HepG2 (cell line): ENCODE data around the gene SRC. TPM values are rescaled to one million over a fixed set of nuclear protein-coding genes. Genes with fewer than 3 reads are reported as not detected.
A peak's percentile ranks its signal among the peaks of the same experiment; 100 is the strongest.

Experiments used
- ATAC-seq: fragments of 200-7000 bp; cut with Tn5 transposase; 3 replicates; pipeline ENCODE4 v1.9.1; 2020; ENCODE audit warnings: mild to moderate bottlenecking, moderate library complexity
- BruUV-seq: library from RNA; stranded (reverse); fragments of 400-500 nt; replicated peaks from 2 replicates; lab custom pipeline; 2021; lab: Mats Ljungman, UMichigan
- CTCF ChIA-PET: fragments of 300-600 bp; formaldehyde crosslinking; extraction: SDS; loops from one replicate; lab custom pipeline; 2021; ENCODE audit warnings: low total read pairs, inconsistent platforms, low intra/inter-chr PET ratio; lab: Yijun Ruan, JAX
- POLR2A ChIA-PET: fragments of 350-600 bp; sonication (Branson Sonifier 250); formaldehyde crosslinking; loops from one replicate; lab custom pipeline; 2020; ENCODE audit warnings: antibody characterized with exemption, inconsistent platforms; lab: Yijun Ruan, JAX
- DNase-seq: peaks from one replicate; pipeline ENCODE4 v3.0.0-alpha.2; 2015; ENCODE audit warnings: low spot score
- FAIRE-seq: peaks from 3 replicates; lab custom pipeline; 2011; peaks lifted over from hg19 to GRCh38; lab: Jason Lieb, UNC
- H2AFZ ChIP-seq: one replicate; pipeline ENCODE4 v1.6.1; 2011; ENCODE audit warnings: low read length, inconsistent platforms
- H3K27ac ChIP-seq: fragments of 300-600 bp; 3 replicates; pipeline ENCODE4 v1.8.0; 2011; ENCODE audit warnings: mixed run types, mild to moderate bottlenecking, mixed read lengths, low read length, inconsistent platforms; ENCODE audit not compliant: insufficient read depth; ENCODE audit errors: extremely low read length
- H3K27me3 ChIP-seq, 2 experiments: fragments of 200-600 bp in 1 of 2; 2 replicates in 1 of 2; 3 replicates in 1 of 2; pipeline versions ENCODE4 v1.6.0 to v1.8.0; 2011; ENCODE audit warnings: low read length in 2 of 2, mild to moderate bottlenecking in 2 of 2, moderate library complexity in 2 of 2, inconsistent platforms in 1 of 2; ENCODE audit not compliant: insufficient read depth in 2 of 2, control insufficient read depth in 1 of 2
- H3K36me3 ChIP-seq, 2 experiments: fragments of 200-600 bp in 1 of 2; replicated peaks in 1 of 2; 2 replicates in 1 of 2; 3 replicates in 1 of 2; pipeline versions ENCODE4 v1.5.1 to v1.8.0; 2011; ENCODE audit warnings: low read length in 2 of 2, inconsistent platforms in 1 of 2; ENCODE audit not compliant: insufficient read depth in 2 of 2, control insufficient read depth in 1 of 2
- H3K4me1 ChIP-seq: 2 replicates; pipeline ENCODE4 v1.5.1; 2012; ENCODE audit warnings: low read length, inconsistent platforms; ENCODE audit not compliant: insufficient read depth
- H3K4me2 ChIP-seq: 2 replicates; pipeline ENCODE4 v1.6.0; 2011; ENCODE audit warnings: low read depth, low read length, inconsistent platforms
- H3K4me3 ChIP-seq, 3 experiments: fragments of 200-600 bp in 1 of 3; sonication (generic), shearing (Covaris generic) in 1 of 3; replicated peaks in 1 of 3; 2 replicates each; pipeline ENCODE4 v1.5.1; 2011 to 2016; ENCODE audit warnings: low read length in 3 of 3, inconsistent platforms in 2 of 3, low read depth in 2 of 3, mild to moderate bottlenecking in 2 of 3, control low read depth in 1 of 3, mixed read lengths in 1 of 3; ENCODE audit not compliant: insufficient read depth in 1 of 3
- H3K79me2 ChIP-seq: one replicate; pipeline ENCODE4 v1.6.1; 2011; ENCODE audit warnings: low read length, inconsistent platforms; ENCODE audit not compliant: insufficient read depth
- H3K9ac ChIP-seq: 2 replicates; pipeline ENCODE4 v1.6.0; 2011; ENCODE audit warnings: mild to moderate bottlenecking, low read depth, low read length, inconsistent platforms; ENCODE audit not compliant: insufficient read depth
- H3K9me3 ChIP-seq: 2 replicates; pipeline ENCODE4 v1.5.1; 2012; ENCODE audit warnings: mild to moderate bottlenecking, low read length
- H4K20me1 ChIP-seq: 2 replicates; pipeline ENCODE4 v1.6.0; 2011; ENCODE audit warnings: inconsistent platforms, mild to moderate bottlenecking, low read length, moderate library complexity; ENCODE audit not compliant: insufficient read depth
- FLYWCH1 ChIP-seq: sonication (generic); formaldehyde crosslinking; IDR thresholded peaks from 2 replicates; pipeline ENCODE4 v1.8.1; 2023; ENCODE audit warnings: mild to moderate bottlenecking, missing genetic modification reagents
- FOXA1 ChIP-seq, 2 experiments: fragments of 450-650 bp in 1 of 2; sonication (generic) in 1 of 2; formaldehyde crosslinking in 1 of 2; IDR thresholded peaks; 2 replicates each; pipeline versions ENCODE4 v1.4.0 to v1.6.1; 2016 to 2020; ENCODE audit warnings: missing genetic modification reagents in 1 of 2
- IRF2 ChIP-seq: IDR thresholded peaks from 2 replicates; pipeline ENCODE4 v1.6.1; 2018; ENCODE audit warnings: missing genetic modification reagents, missing compliant biosample characterization
- KDM6A ChIP-seq: IDR thresholded peaks from 2 replicates; pipeline ENCODE4 v1.6.1; 2016; ENCODE audit warnings: low read depth
- NKX3-1 ChIP-seq: sonication (generic); formaldehyde crosslinking; IDR thresholded peaks from 2 replicates; pipeline ENCODE4 v1.5.0; 2020; ENCODE audit warnings: missing genetic modification reagents
- NRL ChIP-seq: sonication (generic); formaldehyde crosslinking; IDR thresholded peaks from 2 replicates; pipeline ENCODE4 v1.5.0; 2020; ENCODE audit warnings: missing genetic modification reagents, mild to moderate bottlenecking, moderate library complexity, borderline replicate concordance
- PAWR ChIP-seq: sonication (generic); formaldehyde crosslinking; IDR thresholded peaks from 2 replicates; pipeline ENCODE4 v1.4.0; 2020; ENCODE audit warnings: missing genetic modification reagents, mild to moderate bottlenecking, borderline replicate concordance
- POLR2AphosphoS2 ChIP-seq: IDR thresholded peaks from 2 replicates; pipeline ENCODE4 v1.6.1; 2011; ENCODE audit warnings: low read depth, low read length, improper control_type of control experiment
- REL ChIP-seq: sonication (generic); formaldehyde crosslinking; conservative IDR thresholded peaks from 2 replicates; pipeline ENCODE4 v1.8.0; 2022; ENCODE audit warnings: mild to moderate bottlenecking, missing genetic modification reagents, moderate library complexity
- RXRB ChIP-seq: IDR thresholded peaks from 2 replicates; pipeline ENCODE4 v1.6.1; 2016; ENCODE audit warnings: borderline replicate concordance, missing genetic modification reagents, missing compliant biosample characterization
- SNAPC4 ChIP-seq: sonication (generic); formaldehyde crosslinking; IDR thresholded peaks from 2 replicates; pipeline ENCODE4 v1.4.0; 2020; ENCODE audit warnings: mild to moderate bottlenecking, missing genetic modification reagents
- SOX6 ChIP-seq, 2 experiments: fragments of 450-650 bp in 1 of 2; sonication (generic) in 1 of 2; formaldehyde crosslinking in 1 of 2; IDR thresholded peaks; 2 replicates each; pipeline versions ENCODE4 v1.4.0 to v1.6.1; 2017 to 2020; ENCODE audit warnings: antibody characterized with exemption in 1 of 2, mild to moderate bottlenecking in 1 of 2, missing genetic modification reagents in 1 of 2
- SP4 ChIP-seq: sonication (generic); formaldehyde crosslinking; IDR thresholded peaks from 2 replicates; pipeline ENCODE4 v1.8.1; 2023; ENCODE audit warnings: mild to moderate bottlenecking, missing genetic modification reagents
- ZBED4 ChIP-seq: sonication (generic); formaldehyde crosslinking; IDR thresholded peaks from 2 replicates; pipeline ENCODE4 v1.4.0; 2020; ENCODE audit warnings: missing genetic modification reagents, borderline replicate concordance
- ZBTB7B ChIP-seq: sonication (generic); formaldehyde crosslinking; IDR thresholded peaks from 2 replicates; pipeline ENCODE4 v1.4.0; 2020; ENCODE audit warnings: missing genetic modification reagents
- WGBS: methylation state at CpG from one replicate; pipeline ENCODE4 v1.1.6; 2017; ENCODE audit warnings: low lambda C conversion rate; 5-methylcytosine and 5-hydroxymethylcytosine counted together
- in situ Hi-C: cut with HindIII; loops from 2 replicates; pipeline ENCODE4 v1.10.0; 2017; ENCODE audit warnings: low pct_unique_long_range_greater_than_20kb; ENCODE audit not compliant: extremely low pct_ligation_motif_present
- intact Hi-C: fragments of 100-400 bp; cut with micrococcal nuclease; formaldehyde crosslinking; loops from one replicate; pipeline ENCODE4 v1.10.0; 2022; ENCODE audit not compliant: unreplicated experiment
- polyA plus RNA-seq, 8 experiments: library from polyadenylated mRNA; depleted of rRNA in 3 of 8; stranded (reverse) in 7 of 8; unstranded in 1 of 8; fragments of >200 nt; fragmentation: Illumina TruSeq in 4 of 8; extraction: Trizol in 4 of 8; gene quantifications; 2 replicates each; pipeline versions ENCODE4 v1.2.1 to v1.2.3, GENCODE V29; 2011 to 2016; ENCODE audit warnings: low read depth in 4 of 8, missing spikeins in 1 of 8, mixed read lengths in 1 of 8; ENCODE audit not compliant: insufficient read depth in 1 of 8
- total RNA-seq, 5 experiments: library from RNA; depleted of rRNA; stranded (reverse); fragments of >200 nt; fragmentation: Illumina TruSeq; extraction: Trizol; gene quantifications; 2 replicates each; pipeline ENCODE4 v1.2.3, GENCODE V29; 2016; ENCODE audit warnings: low read depth in 1 of 5

The SRC gene
- total and polyA plus RNA-seq, 2 of the 13 experiments (the other 11 are each of a cell fraction or from before 2014, with no cell fraction given) = 54.7 to 192 TPM

- ATAC-seq (peak; percentile 5), DNase-seq (no peak), FAIRE-seq (no peak)
- Histone ChIP-seq H3K4me1 (peaks cover 49% of the 10 kb centered on the region), H3K9ac (no peak overlapping the region), H3K4me2 (peak overlapping the region; percentile 80), H3K36me3 (peaks cover 9 to 17% of the 10 kb centered on the region in 2 experiments), H2AFZ (no peak overlapping the region), H3K27me3 (peaks cover 10 to 48% of the 10 kb centered on the region in 2 experiments), H3K27ac (no peak overlapping the region), H3K79me2 (no peaks in the 10 kb centered on the region), H3K4me3 (peak overlapping the region in 2 of 3 experiments; percentile 23 to 55; a peak in 2 of 6 replicates), H3K9me3 (no peaks in the 10 kb centered on the region), H4K20me1 (no peaks in the 10 kb centered on the region)
- POLR2A ChIA-PET = no interaction called here
- no TSS peak for BruUV-seq
- CTCF ChIA-PET = no interaction called here
- in situ Hi-C loops = loop anchor here (5.0 kb wide), 1 partner anchor 120 kb away; the partner anchor contains the start of gene BLCAP
- 22% methylated on average over 7 of the region's 7 CpGs for WGBS
- intact Hi-C loops = no loop called here
- TF ChIP-seq NRL (CRISPR knock-in tag) = no peak
- no peak for TF ChIP-seq ZBED4 (CRISPR knock-in tag)
- TF ChIP-seq FOXA1 (IDR thresholded peaks at IDR 0.05) = 0 out of 2 replicates have a peak, but pooled peaks have one; percentile 10
- TF ChIP-seq FOXA1 (CRISPR knock-in tag; IDR thresholded peaks at IDR 0.05) = no peak
- TF ChIP-seq SOX6 (IDR thresholded peaks at IDR 0.05) = no peak
- 0 out of 2 replicates have a peak, but pooled peaks have one; percentile 8 for TF ChIP-seq SOX6 (CRISPR knock-in tag; IDR thresholded peaks at IDR 0.05)
- 0 out of 2 replicates have a peak, but pooled peaks have one; percentile 10 for TF ChIP-seq REL (CRISPR knock-in tag)
- no peak for TF ChIP-seq NKX3-1 (CRISPR knock-in tag)
- no peak for TF ChIP-seq FLYWCH1
- no peak for TF ChIP-seq POLR2AphosphoS2
- TF ChIP-seq RXRB (CRISPR knock-in tag) = no peak
- no peak for TF ChIP-seq ZBTB7B (CRISPR knock-in tag)
- no peak for TF ChIP-seq IRF2 (CRISPR knock-in tag)
- TF ChIP-seq SP4 (CRISPR knock-in tag) = 0 out of 2 replicates have a peak, but pooled peaks have one; percentile 7
- TF ChIP-seq KDM6A (CRISPR knock-in tag) = no peak
- TF ChIP-seq PAWR (CRISPR knock-in tag) = no peak
- 0 out of 2 replicates have a peak, but pooled peaks have one; percentile 14 for TF ChIP-seq SNAPC4 (CRISPR knock-in tag)
These were observed 61.2 kb downstream of the SRC start for GRCh38 chr20:37407019-37407566.
